Stimulated activated CD8-positive, alpha-beta memory T cell treated with anti-CD3 and anti-CD28 coated beads, Interleukin-7, amount 100 ng/mL, for 24 hours (primary cell): ENCODE data around the gene NTN4.
"Not testable (repeated sequence)": the region's sequence is repeated elsewhere in the genome, so short reads cannot be mapped to it uniquely, and the experiment has no call there.

Experiments used
- DNase-seq: peaks from one replicate; pipeline ENCODE4 v3.0.0-alpha.2; 2020; ENCODE audit warnings: low read depth

NTN4 gene

GRCh38 chr12:95746062-95746461 is 44.5 kb downstream of the NTN4 start:
- not testable (repeated sequence) for DNase-seq

- DNase-seq = no peak
Observed at GRCh38 chr12:95742586-95742985, 48.0 kb downstream of the NTN4 start.

GRCh38 chr12:95741635-95742034 is 48.9 kb downstream of the NTN4 start:
- no peak for DNase-seq

DNA sequence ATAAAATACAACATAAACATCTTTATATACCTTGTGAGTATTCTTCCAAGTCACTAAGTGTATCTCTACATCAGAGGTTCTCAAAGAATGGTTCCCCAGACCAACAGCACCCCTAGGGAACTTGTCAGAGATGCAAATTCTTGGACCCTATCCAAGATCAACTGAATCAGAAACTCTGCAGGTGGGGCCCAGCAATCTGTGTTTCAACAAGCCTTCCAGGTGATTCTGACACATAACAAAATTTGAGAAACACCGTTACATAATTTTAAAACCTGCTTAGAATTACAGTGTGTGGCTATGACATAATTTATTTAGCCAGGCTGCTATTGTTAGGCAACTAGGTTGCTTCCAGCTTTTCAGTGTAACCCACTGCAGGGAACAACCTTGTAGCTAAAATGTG is 49.8 kb downstream of the NTN4 start:
- DNase-seq = no peak

DNA sequence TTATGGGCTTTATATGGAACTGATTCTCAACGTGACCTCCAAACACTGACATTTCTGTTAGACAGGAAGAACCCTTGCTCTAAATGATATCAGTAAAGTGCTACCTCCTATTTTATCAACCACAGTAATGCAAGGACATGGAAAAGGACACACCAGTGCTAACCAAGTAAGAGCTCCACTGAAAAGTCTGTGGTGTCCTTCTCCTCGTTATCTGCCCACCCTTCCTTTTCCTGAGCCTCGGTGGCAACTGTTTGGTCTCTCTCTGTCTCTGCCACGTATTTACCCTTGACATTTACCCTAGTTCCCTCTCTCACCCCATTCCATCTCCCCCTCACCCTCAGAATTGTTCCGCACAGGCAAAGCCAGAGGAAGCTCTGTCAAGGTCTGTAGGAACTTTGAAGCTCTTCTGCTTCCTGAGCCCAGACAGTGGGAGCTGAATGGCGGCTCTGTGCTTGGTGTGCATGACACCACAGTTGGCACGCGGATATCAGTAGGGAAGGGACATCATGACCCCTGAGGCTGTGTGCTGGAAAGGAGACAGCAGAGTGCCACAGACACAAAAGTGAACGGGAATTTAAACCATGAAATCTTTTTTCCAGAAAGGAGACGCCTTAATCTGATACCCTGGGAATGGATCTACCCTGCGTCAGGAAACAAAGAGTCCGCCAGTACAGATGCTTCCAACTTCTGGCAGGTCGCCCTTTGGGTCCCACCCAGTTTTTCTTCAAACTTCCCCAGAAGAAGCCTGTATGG is 50.8 kb downstream of the NTN4 start:
- no peak for DNase-seq

GRCh38 chr12:95738024-95738611 is 52.4 kb downstream of the NTN4 start:
- no peak for DNase-seq

- no peak for DNase-seq
Observed at GRCh38 chr12:95736631-95737030, 53.9 kb downstream of the NTN4 start.

GRCh38 chr12:95735728-95736127 is 54.8 kb downstream of the NTN4 start:
- not testable (repeated sequence) for DNase-seq

DNA sequence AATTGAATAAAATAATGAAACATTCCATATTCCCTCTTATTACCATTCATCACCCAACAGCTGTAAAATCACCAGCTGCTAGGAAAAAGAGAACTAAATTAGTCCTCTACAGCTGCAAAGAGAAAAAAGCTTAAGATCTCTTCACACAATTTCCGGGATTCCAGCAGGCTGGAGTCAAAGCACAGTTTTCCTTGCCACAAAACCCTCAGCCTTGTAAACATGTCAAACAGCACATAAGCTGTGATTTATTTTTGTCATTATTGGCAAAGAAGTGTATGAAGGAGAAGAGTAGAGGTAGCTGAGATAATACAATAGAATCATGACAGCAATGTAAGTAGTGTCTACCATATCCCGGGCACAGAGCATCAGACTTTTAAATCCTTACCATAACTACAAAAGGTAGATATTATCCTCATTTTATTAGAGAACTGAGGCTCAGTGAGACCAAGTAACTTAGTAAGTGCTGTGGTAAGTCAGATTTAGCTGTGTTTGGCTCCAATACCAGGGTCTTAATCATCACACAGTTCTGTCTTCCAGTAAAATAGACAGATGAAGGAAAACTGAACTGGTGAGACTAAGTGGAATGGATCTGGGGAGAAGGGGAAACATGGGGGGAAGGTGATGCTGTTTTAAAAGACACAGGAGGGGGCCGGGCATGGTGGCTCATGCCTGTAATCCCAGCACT is 57.3 kb downstream of the NTN4 start:
- DNase-seq = no peak

GRCh38 chr12:95731519-95731958 is 59.0 kb downstream of the NTN4 start:
- no peak for DNase-seq

DNA sequence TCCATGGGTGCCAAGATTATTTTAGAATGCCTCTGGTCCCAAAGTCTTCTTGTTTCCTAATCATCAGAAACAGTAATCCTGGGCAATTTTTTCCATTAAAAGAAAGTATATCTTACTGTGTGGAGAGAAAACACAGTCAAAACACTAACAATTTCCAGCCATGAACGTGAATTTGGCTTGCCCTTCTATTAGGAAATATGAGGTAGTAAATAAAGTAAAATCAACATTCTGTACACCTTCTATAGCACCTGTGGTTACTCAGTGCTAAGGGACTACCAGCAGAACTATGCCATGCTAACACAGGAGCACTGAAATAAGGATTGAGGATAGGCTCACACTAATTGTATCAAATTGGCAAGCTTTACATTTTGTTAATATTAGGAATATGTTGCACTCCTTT is 60.1 kb downstream of the NTN4 start:
- DNase-seq = no peak

- no peak for DNase-seq
Observed at GRCh38 chr12:95726903-95727302, 63.7 kb downstream of the NTN4 start.

DNA sequence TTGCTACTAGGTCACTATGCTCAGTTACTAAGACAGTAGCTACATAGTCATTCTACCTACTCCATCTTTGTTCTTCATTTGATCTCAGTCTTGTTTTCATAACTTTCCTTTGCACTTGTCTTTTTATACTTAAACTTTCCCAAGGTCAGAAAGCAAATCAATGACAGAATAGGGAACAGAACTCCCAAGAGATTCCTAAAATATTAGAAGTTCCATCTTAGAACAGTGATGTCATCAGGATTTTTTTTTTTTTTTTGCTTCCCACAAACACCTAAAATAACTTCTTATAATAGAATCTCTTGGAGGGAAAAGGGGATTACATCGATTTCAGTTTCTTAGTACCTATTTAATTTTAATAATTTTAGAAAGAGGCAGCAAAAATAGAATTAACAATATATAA is 65.8 kb downstream of the NTN4 start:
- no peak for DNase-seq

DNA sequence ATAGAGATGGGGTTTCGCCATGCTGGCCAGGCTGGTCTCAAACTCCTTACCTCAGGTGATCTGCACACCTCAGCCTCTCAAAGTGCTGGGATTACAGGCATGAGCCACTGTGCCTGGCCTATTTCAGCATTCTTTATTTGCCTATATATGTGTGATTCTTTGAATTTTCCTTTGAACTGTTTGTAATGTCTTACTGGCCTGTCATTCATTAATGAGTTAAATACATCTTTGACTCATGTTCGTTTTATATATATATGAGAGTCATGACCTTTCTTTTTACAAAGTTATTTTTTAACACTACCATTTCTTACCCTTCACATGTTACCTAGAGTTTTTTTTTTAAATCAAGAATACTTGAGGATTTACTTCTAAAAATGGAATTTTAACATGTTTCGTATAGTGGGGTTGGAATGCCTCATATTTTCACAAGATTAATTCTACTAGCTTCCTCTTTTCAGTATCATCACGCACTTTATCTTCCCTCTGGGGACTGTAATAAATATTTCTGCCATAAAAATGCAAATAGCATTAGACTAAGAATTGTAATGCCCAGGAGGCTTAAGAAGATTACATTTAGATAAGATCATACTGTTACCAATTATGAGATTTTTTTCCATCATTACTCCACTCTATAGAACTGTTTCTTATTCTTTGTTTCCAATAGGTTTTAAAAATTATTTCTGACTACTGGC is 66.7 kb downstream of the NTN4 start:
- no peak for DNase-seq

DNA sequence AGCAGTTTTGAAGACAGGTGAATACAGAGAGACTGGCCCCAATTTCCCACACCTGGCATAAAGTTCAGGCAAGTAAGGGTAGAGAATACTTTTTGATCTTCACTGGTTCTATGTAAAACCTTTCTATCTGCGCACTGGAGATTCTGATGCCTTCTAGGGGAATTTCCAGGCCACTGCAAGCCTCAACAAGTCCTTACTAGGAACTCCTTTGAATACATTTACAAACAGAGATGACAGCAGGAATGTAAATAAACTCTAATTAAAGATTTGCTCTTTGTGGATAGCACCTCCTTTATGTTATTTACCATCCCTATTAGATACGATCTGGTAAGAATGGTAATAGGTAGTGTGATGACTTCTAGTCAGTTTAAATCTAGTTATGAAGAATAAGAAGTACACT is 69.2 kb downstream of the NTN4 start:
- no peak for DNase-seq

GRCh38 chr12:95720146-95720545 is 70.4 kb downstream of the NTN4 start:
- DNase-seq = no peak

- no peak for DNase-seq
Observed at GRCh38 chr12:95718772-95719171, 71.8 kb downstream of the NTN4 start.

- no peak for DNase-seq
Observed at GRCh38 chr12:95718006-95718431, 72.5 kb downstream of the NTN4 start.

GRCh38 chr12:95717316-95717928 is 73.1 kb downstream of the NTN4 start:
- no peak for DNase-seq

DNA sequence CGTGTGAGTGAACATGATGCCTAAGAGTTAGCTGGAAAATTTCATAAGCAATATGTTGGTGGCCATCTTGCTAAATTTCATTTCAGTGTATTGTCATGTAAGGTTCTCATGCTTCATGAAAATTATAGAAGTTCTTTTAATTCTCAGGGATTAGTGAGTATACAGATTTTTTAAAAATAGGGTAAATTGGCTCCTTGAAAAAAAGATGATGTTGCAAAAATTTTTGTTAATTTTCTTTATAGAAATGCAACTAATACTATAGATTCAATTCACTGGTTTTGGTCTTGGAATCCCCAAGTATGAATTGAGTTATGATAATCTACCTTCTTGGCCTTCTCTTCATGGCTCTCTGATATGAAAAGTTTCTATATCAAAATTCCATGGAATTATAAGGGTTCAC is 75.4 kb downstream of the NTN4 start:
- no peak for DNase-seq

DNA sequence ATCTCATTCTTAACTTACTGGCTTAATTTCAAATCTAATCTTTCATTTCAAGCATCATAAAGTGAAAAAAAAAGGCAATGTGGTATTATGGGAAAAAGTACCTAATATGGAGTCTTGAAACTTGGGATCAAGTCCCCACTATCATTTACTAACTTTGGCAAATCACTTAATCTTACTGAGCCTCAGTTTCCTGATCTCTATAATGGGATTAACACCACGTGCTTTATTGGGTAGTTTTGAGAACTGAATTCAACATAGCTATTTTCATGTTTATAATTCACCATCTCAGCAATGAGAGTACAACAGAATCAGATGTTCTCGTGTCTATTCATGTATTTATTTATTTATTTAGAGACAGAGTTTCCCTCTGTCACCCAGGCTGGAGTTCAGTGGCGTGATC is 78.3 kb downstream of the NTN4 start:
- no peak for DNase-seq

- no peak for DNase-seq
Observed at GRCh38 chr12:95710386-95710785, 80.2 kb downstream of the NTN4 start.
